SK-N-SH treated with all-trans-retinoic acid at 6 μM for 48 hours (cell line): ENCODE measurements around the gene GRIK3.

Experiments
- ATAC-seq: fragments of 200-7000 bp; cut with Tn5 transposase; 3 replicates; pipeline ENCODE4 v1.9.1; 2020; ENCODE audit warnings: mild to moderate bottlenecking, moderate library complexity
- ARNTL ChIP-seq: fragments of 450-650 bp; formaldehyde crosslinking; IDR thresholded peaks from 2 replicates; pipeline ENCODE4 v1.5.0; 2020; ENCODE audit warnings: low read depth, mild to moderate bottlenecking, moderate library complexity, borderline replicate concordance
- BACH2 ChIP-seq: fragments of 250-450 bp; sonication (Bioruptor Pico); IDR thresholded peaks from 2 replicates; pipeline ENCODE4 v1.9.0; 2021; ENCODE audit warnings: mild to moderate bottlenecking, borderline replicate concordance
- ESRRG ChIP-seq: fragments of 250-450 bp; sonication (Bioruptor Pico); IDR thresholded peaks from 2 replicates; pipeline ENCODE4 v1.6.1; 2021; ENCODE audit warnings: mild to moderate bottlenecking
- GLIS3 ChIP-seq: fragments of 250-450 bp; sonication (Bioruptor Pico); IDR thresholded peaks from 2 replicates; pipeline ENCODE4 v1.5.0; 2020; ENCODE audit warnings: mild to moderate bottlenecking, moderate library complexity
- ISL1 ChIP-seq: fragments of 250-450 bp; sonication (Bioruptor Pico); IDR thresholded peaks from 2 replicates; pipeline ENCODE4 v2.1.2; 2022; ENCODE audit warnings: mild to moderate bottlenecking, moderate library complexity
- OSR1 ChIP-seq: fragments of 250-450 bp; sonication (Bioruptor Pico); IDR thresholded peaks from 2 replicates; pipeline ENCODE4 v1.8.0; 2022; ENCODE audit warnings: moderate library complexity, mild to moderate bottlenecking, inconsistent platforms
- PPARA ChIP-seq: fragments of 250-450 bp; sonication (Bioruptor Pico); IDR thresholded peaks from 2 replicates; pipeline ENCODE4 v1.5.0; 2020; ENCODE audit warnings: mild to moderate bottlenecking, borderline replicate concordance
- RARB ChIP-seq: fragments of 250-450 bp; sonication (Bioruptor Pico); IDR thresholded peaks from 2 replicates; pipeline ENCODE4 v1.8.0; 2021; ENCODE audit warnings: mild to moderate bottlenecking, moderate library complexity
- SNAI2 ChIP-seq: fragments of 250-450 bp; sonication (Bioruptor Pico); IDR thresholded peaks from 2 replicates; pipeline ENCODE4 v1.5.0; 2020; ENCODE audit warnings: mild to moderate bottlenecking, moderate library complexity
- TCF4 ChIP-seq: fragments of 250-450 bp; sonication (Bioruptor Pico); IDR thresholded peaks from 2 replicates; pipeline ENCODE4 v1.8.0; 2021; ENCODE audit warnings: mild to moderate bottlenecking, moderate library complexity, borderline replicate concordance
- TOX ChIP-seq: fragments of 250-450 bp; sonication (Bioruptor Pico); IDR thresholded peaks from 2 replicates; pipeline ENCODE4 v1.8.0; 2021; ENCODE audit warnings: mild to moderate bottlenecking, moderate library complexity, borderline replicate concordance
- ZC3H10 ChIP-seq: fragments of 250-450 bp; sonication (Bioruptor Pico); IDR thresholded peaks from 2 replicates; pipeline ENCODE4 v1.5.1; 2021; ENCODE audit warnings: mild to moderate bottlenecking, moderate library complexity
- ZFP3 ChIP-seq: fragments of 250-450 bp; sonication (Bioruptor Pico); IDR thresholded peaks from 2 replicates; pipeline ENCODE4 v1.5.0; 2020; ENCODE audit warnings: mild to moderate bottlenecking, moderate library complexity
- ZFP30 ChIP-seq: fragments of 450-650 bp; formaldehyde crosslinking; IDR thresholded peaks from 2 replicates; pipeline ENCODE4 v1.5.0; 2022; ENCODE audit warnings: mild to moderate bottlenecking, moderate library complexity
- ZNF565 ChIP-seq: fragments of 450-650 bp; formaldehyde crosslinking; conservative IDR thresholded peaks from 2 replicates; pipeline ENCODE4 v1.5.0; 2020; ENCODE audit warnings: low read depth, mild to moderate bottlenecking, moderate library complexity
- ZNF70 ChIP-seq: fragments of 450-650 bp; formaldehyde crosslinking; IDR thresholded peaks from 2 replicates; pipeline ENCODE4 v1.5.0; 2020; ENCODE audit warnings: mild to moderate bottlenecking, moderate library complexity
- ZNF8 ChIP-seq: fragments of 450-650 bp; formaldehyde crosslinking; IDR thresholded peaks from 2 replicates; pipeline ENCODE4 v1.5.0; 2020; ENCODE audit warnings: mild to moderate bottlenecking, moderate library complexity
- TF ChIP-seq, protein P1 (sequence below): fragments of 250-450 bp; sonication (Bioruptor Pico); IDR thresholded peaks from 2 replicates; pipeline ENCODE4 v1.5.1; 2020; ENCODE audit warnings: low read depth, mild to moderate bottlenecking, moderate library complexity
- TF ChIP-seq, protein P2 (sequence below): fragments of 250-450 bp; sonication (Bioruptor Pico); IDR thresholded peaks from 2 replicates; pipeline ENCODE4 v1.8.0; 2021; ENCODE audit warnings: low read depth, mild to moderate bottlenecking, moderate library complexity, borderline replicate concordance
- TF ChIP-seq, protein P3 (sequence below): fragments of 250-450 bp; sonication (Bioruptor Pico); IDR thresholded peaks from 2 replicates; pipeline ENCODE4 v1.5.1; 2021; ENCODE audit warnings: mild to moderate bottlenecking, moderate library complexity
- TF ChIP-seq, protein P4 (sequence below): fragments of 250-450 bp; sonication (Bioruptor Pico); IDR thresholded peaks from 2 replicates; pipeline ENCODE4 v1.5.0; 2020; ENCODE audit warnings: mild to moderate bottlenecking, moderate library complexity
- TF ChIP-seq, protein P5 (sequence below): fragments of 250-450 bp; sonication (Bioruptor Pico); IDR thresholded peaks from 2 replicates; pipeline ENCODE4 v1.8.0; 2020; ENCODE audit warnings: mild to moderate bottlenecking, moderate library complexity, borderline replicate concordance

Gene GRIK3

DNA sequence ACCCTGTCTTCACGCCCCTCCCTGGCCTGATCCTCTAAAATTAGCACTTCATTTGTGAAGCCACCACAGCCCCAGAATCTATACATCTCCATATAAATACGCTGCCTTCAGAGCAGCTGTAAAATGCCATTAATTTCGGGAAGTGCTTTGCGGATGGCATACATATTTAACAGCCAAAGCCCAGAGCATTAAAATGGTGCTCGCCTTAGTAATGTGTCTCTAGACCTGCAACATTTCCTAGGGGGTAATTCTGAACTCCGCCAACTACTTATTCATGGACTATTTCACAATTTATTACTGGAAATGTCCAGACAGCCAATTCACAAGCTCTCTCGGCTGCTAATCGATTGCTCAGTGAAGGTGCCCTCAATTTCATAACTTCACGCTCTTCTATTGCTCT, 189.4 kb downstream of the GRIK3 start (continued):
- TF ChIP-seq, protein P1, sequence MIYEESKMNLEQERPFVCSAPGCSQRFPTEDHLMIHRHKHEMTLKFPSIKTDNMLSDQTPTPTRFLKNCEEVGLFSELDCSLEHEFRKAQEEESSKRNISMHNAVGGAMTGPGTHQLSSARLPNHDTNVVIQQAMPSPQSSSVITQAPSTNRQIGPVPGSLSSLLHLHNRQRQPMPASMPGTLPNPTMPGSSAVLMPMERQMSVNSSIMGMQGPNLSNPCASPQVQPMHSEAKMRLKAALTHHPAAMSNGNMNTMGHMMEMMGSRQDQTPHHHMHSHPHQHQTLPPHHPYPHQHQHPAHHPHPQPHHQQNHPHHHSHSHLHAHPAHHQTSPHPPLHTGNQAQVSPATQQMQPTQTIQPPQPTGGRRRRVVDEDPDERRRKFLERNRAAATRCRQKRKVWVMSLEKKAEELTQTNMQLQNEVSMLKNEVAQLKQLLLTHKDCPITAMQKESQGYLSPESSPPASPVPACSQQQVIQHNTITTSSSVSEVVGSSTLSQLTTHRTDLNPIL (CRISPR knock-in tag): no peak
- TF ChIP-seq ZNF70 (CRISPR knock-in tag): no peak
- no peak for TF ChIP-seq ZFP3 (CRISPR knock-in tag)
- no peak for TF ChIP-seq PPARA (CRISPR knock-in tag)
- no peak for TF ChIP-seq OSR1 (CRISPR knock-in tag)
- TF ChIP-seq ZNF565 (CRISPR knock-in tag): no peak
- no peak for TF ChIP-seq RARB (CRISPR knock-in tag)
- no peak for TF ChIP-seq SNAI2 (CRISPR knock-in tag)
- TF ChIP-seq, protein P2, sequence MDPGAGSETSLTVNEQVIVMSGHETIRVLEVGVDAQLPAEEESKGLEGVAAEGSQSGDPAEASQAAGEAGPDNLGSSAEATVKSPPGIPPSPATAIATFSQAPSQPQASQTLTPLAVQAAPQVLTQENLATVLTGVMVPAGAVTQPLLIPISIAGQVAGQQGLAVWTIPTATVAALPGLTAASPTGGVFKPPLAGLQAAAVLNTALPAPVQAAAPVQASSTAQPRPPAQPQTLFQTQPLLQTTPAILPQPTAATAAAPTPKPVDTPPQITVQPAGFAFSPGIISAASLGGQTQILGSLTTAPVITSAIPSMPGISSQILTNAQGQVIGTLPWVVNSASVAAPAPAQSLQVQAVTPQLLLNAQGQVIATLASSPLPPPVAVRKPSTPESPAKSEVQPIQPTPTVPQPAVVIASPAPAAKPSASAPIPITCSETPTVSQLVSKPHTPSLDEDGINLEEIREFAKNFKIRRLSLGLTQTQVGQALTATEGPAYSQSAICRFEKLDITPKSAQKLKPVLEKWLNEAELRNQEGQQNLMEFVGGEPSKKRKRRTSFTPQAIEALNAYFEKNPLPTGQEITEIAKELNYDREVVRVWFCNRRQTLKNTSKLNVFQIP (CRISPR knock-in tag): no peak
- TF ChIP-seq, all 23 proteins: peak for 0

DNA sequence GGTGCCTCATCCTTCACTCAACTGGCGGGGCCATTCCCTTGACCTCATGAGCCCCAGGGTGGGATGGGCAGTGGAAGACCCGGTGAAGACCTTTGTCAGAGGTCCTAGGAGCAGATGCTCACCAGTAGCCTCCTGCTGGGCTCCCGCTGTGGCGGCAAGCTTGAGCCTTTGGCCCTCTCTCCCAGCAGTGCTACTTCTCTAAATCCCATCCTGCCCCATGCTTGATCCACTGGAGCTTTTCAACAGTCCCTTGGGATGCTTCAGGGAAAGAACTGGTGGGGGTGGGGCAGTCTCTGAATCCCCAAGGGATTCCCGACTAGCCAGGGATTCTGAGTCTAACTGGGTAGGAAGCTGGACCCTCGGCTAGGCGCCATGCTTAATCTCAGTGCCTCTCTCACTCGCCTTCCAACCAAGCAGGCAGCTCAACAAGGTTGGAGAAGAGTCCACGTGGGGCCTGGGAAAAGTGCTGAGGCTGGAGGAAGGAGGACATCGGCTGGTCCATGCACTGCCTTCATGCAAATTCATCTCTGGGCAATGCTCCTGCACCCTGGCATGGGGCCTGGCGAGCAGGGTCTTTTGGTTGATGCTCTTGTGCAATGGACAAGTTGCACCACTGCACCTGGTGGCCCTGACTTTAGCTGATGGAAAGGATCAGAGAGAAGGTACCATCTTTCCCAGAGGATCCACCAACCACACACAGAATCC, 190.3 kb downstream of the GRIK3 start:
- ATAC-seq: no peak
- TF ChIP-seq ZNF70 (CRISPR knock-in tag) (no peak), TOX (no peak), ISL1 (no peak), ESRRG (CRISPR knock-in tag) (no peak), ZNF565 (CRISPR knock-in tag) (no peak), BACH2 (CRISPR knock-in tag) (no peak), GLIS3 (CRISPR knock-in tag) (no peak), RARB (CRISPR knock-in tag) (no peak), ARNTL (CRISPR knock-in tag) (no peak), ZFP3 (CRISPR knock-in tag) (no peak), TCF4 (CRISPR knock-in tag) (no peak), PPARA (CRISPR knock-in tag) (no peak), ZFP30 (no peak), ZC3H10 (CRISPR knock-in tag) (no peak), ZNF8 (CRISPR knock-in tag) (no peak)
- TF ChIP-seq, protein P3, sequence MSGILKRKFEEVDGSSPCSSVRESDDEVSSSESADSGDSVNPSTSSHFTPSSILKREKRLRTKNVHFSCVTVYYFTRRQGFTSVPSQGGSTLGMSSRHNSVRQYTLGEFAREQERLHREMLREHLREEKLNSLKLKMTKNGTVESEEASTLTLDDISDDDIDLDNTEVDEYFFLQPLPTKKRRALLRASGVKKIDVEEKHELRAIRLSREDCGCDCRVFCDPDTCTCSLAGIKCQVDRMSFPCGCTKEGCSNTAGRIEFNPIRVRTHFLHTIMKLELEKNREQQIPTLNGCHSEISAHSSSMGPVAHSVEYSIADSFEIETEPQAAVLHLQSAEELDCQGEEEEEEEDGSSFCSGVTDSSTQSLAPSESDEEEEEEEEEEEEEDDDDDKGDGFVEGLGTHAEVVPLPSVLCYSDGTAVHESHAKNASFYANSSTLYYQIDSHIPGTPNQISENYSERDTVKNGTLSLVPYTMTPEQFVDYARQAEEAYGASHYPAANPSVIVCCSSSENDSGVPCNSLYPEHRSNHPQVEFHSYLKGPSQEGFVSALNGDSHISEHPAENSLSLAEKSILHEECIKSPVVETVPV: no peak
- TF ChIP-seq, protein P4, sequence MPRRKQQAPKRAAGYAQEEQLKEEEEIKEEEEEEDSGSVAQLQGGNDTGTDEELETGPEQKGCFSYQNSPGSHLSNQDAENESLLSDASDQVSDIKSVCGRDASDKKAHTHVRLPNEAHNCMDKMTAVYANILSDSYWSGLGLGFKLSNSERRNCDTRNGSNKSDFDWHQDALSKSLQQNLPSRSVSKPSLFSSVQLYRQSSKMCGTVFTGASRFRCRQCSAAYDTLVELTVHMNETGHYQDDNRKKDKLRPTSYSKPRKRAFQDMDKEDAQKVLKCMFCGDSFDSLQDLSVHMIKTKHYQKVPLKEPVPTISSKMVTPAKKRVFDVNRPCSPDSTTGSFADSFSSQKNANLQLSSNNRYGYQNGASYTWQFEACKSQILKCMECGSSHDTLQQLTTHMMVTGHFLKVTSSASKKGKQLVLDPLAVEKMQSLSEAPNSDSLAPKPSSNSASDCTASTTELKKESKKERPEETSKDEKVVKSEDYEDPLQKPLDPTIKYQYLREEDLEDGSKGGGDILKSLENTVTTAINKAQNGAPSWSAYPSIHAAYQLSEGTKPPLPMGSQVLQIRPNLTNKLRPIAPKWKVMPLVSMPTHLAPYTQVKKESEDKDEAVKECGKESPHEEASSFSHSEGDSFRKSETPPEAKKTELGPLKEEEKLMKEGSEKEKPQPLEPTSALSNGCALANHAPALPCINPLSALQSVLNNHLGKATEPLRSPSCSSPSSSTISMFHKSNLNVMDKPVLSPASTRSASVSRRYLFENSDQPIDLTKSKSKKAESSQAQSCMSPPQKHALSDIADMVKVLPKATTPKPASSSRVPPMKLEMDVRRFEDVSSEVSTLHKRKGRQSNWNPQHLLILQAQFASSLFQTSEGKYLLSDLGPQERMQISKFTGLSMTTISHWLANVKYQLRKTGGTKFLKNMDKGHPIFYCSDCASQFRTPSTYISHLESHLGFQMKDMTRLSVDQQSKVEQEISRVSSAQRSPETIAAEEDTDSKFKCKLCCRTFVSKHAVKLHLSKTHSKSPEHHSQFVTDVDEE (CRISPR knock-in tag): no peak
- TF ChIP-seq, protein P5, sequence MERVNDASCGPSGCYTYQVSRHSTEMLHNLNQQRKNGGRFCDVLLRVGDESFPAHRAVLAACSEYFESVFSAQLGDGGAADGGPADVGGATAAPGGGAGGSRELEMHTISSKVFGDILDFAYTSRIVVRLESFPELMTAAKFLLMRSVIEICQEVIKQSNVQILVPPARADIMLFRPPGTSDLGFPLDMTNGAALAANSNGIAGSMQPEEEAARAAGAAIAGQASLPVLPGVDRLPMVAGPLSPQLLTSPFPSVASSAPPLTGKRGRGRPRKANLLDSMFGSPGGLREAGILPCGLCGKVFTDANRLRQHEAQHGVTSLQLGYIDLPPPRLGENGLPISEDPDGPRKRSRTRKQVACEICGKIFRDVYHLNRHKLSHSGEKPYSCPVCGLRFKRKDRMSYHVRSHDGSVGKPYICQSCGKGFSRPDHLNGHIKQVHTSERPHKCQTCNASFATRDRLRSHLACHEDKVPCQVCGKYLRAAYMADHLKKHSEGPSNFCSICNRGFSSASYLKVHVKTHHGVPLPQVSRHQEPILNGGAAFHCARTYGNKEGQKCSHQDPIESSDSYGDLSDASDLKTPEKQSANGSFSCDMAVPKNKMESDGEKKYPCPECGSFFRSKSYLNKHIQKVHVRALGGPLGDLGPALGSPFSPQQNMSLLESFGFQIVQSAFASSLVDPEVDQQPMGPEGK: no peak
- TF ChIP-seq, protein P2 (CRISPR knock-in tag): no peak
- TF ChIP-seq, protein P1 (CRISPR knock-in tag): no peak
